HG03469 (cell line): ENCODE measurements around the gene DAPK2.
"Not testable (repeated sequence)": the region's sequence is repeated elsewhere in the genome, so short reads cannot be mapped to it uniquely, and the experiment has no call there.

Experiments
- ATAC-seq: cut with Tn5 transposase; IDR thresholded peaks from one replicate; pipeline ENCODE4 v1.9.1; 2021; ENCODE audit warnings: mild to moderate bottlenecking, moderate library complexity, moderate number of reproducible peaks; ENCODE audit not compliant: unreplicated experiment

Gene DAPK2

GRCh38 chr15:64046421-64047153 is at the start of gene DAPK2:
TSS of gene DAPK2 (minus strand) at chr15:64046485. CDS start at chr15:64040261, 6,224 bp downstream.
- no peak for ATAC-seq

GRCh38 chr15:64095431-64095794 is 49.1 kb upstream of the DAPK2 start:
- ATAC-seq, result no peak

- peak; percentile 49 for ATAC-seq
These were observed 47.5 kb upstream of the DAPK2 start, which contains the start of gene CIAO2A for GRCh38 chr15:64093627-64094417. TSS of gene CIAO2A (minus strand) at chr15:64093838. CDS start at chr15:64093768, 70 bp downstream.

- no peak for ATAC-seq
These were observed 46.8 kb upstream of the DAPK2 start for GRCh38 chr15:64092864-64093626.

- no peak for ATAC-seq
These were observed 46.0 kb upstream of the DAPK2 start for GRCh38 chr15:64092075-64092820.

- ATAC-seq, result no peak
These were observed 44.2 kb upstream of the DAPK2 start for GRCh38 chr15:64090527-64090926.

- ATAC-seq, result no peak
These were observed 43.4 kb upstream of the DAPK2 start for GRCh38 chr15:64089543-64090280.

GRCh38 chr15:64082757-64083156 is 36.5 kb upstream of the DAPK2 start:
- no peak for ATAC-seq

- ATAC-seq, result not testable (repeated sequence)
These were observed 27.2 kb upstream of the DAPK2 start for GRCh38 chr15:64073496-64073895.

- no peak for ATAC-seq
These were observed 26.5 kb upstream of the DAPK2 start for GRCh38 chr15:64072812-64073211.

GRCh38 chr15:64071931-64072765 is 25.9 kb upstream of the DAPK2 start:
- no peak for ATAC-seq

- no peak for ATAC-seq
These were observed 24.9 kb upstream of the DAPK2 start for GRCh38 chr15:64070965-64071851.

GRCh38 chr15:64070106-64070505 is 23.8 kb upstream of the DAPK2 start:
- ATAC-seq, result no peak

- no peak for ATAC-seq
These were observed 21.8 kb upstream of the DAPK2 start for GRCh38 chr15:64068133-64068532.

- no peak for ATAC-seq
These were observed 21.3 kb upstream of the DAPK2 start for GRCh38 chr15:64067564-64068030.

- ATAC-seq, result no peak
These were observed 20.2 kb upstream of the DAPK2 start for GRCh38 chr15:64066451-64066850.

GRCh38 chr15:64060716-64061115 is 14.4 kb upstream of the DAPK2 start:
- no peak for ATAC-seq

- not testable (repeated sequence) for ATAC-seq
These were observed 12.8 kb upstream of the DAPK2 start for GRCh38 chr15:64059104-64059503.
